ENCODE measurements around the gene NME9.

NME9 gene

DNA sequence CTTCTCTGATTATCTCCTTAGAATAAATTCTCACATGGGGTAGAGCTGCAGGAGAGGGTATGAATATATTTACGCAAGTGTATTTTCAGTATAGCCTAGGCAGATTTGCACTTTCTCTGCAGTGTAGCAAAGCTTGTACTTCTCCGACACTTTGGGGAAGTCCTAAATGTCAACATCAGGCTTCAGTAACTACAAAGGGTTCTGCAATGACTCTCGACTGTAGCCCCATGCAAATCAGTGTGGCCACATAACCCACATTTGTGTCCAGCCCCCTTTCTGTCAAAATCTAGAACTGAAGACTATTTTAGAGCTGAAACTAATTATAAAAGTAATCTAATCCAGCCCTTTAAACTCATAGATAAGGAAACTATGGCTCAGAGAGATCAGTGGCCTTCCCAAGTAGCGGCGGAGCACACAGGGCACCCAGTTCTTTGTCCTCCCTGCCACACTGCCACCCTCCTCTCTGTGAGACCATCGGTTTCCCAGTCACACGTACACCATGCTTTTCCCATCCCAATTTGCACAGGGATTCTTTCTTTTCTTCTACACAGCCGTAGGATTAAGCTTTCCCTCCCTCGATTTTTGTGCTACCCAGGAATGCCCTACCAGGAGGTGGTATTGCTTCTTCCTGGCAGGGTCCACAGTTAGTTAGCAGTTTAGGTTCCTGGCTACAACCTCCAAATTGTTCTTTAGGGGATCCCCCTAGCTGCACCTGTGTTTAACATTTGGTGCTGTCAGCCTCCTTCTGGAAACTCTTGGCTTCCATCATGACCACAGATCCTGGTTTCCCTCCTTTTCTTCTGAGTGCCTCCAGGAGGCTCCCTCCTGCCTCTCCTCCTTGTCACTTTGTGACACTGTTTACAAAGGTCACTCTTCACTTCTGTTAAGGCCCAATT lies 41.7 kb upstream of the NME9 start:
- no peak overlapping the region for H3K9ac ChIP-seq (ENCODE audit: low read length in 2 of 2)
- H3K27me3 ChIP-seq (ENCODE audit: control insufficient read depth in 1 of 2, insufficient read depth in 2 of 2, low read length in 2 of 2): no peaks in the 10 kb centered on the region
- peaks cover 0 to 3% of the 10 kb centered on the region in 2 donors for H3K36me3 ChIP-seq (ENCODE audit: control insufficient read depth in 2 of 2, insufficient read depth in 2 of 2, low read length in 2 of 2)
- no peaks in the 10 kb centered on the region for H3K9me3 ChIP-seq (ENCODE audit: control insufficient read depth in 2 of 2, low read length in 2 of 2)
- peaks cover 8% of the 10 kb centered on the region for H3K4me1 ChIP-seq (ENCODE audit: control insufficient read depth, insufficient read depth, low read length)
- H3K27ac ChIP-seq (ENCODE audit: low read length): no peak overlapping the region
- no peak overlapping the region for H3K4me3 ChIP-seq (ENCODE audit: low read length in 2 of 2)

GRCh38 chr3:138370321-138370720 lies 40.7 kb upstream of the NME9 start:
- Histone ChIP-seq H3K4me3 (ENCODE audit: low read length in 2 of 2) (no peak overlapping the region), H3K4me1 (ENCODE audit: control insufficient read depth, insufficient read depth, low read length) (peaks cover 13% of the 10 kb centered on the region), H3K9me3 (ENCODE audit: control insufficient read depth in 2 of 2, low read length in 2 of 2) (no peaks in the 10 kb centered on the region), H3K9ac (ENCODE audit: low read length in 2 of 2) (no peak overlapping the region), H3K36me3 (ENCODE audit: control insufficient read depth in 2 of 2, insufficient read depth in 2 of 2, low read length in 2 of 2) (peaks cover 0 to 3% of the 10 kb centered on the region in 2 donors), H3K27me3 (ENCODE audit: control insufficient read depth in 1 of 2, insufficient read depth in 2 of 2, low read length in 2 of 2) (no peaks in the 10 kb centered on the region), H3K27ac (ENCODE audit: low read length) (no peak overlapping the region)

DNA sequence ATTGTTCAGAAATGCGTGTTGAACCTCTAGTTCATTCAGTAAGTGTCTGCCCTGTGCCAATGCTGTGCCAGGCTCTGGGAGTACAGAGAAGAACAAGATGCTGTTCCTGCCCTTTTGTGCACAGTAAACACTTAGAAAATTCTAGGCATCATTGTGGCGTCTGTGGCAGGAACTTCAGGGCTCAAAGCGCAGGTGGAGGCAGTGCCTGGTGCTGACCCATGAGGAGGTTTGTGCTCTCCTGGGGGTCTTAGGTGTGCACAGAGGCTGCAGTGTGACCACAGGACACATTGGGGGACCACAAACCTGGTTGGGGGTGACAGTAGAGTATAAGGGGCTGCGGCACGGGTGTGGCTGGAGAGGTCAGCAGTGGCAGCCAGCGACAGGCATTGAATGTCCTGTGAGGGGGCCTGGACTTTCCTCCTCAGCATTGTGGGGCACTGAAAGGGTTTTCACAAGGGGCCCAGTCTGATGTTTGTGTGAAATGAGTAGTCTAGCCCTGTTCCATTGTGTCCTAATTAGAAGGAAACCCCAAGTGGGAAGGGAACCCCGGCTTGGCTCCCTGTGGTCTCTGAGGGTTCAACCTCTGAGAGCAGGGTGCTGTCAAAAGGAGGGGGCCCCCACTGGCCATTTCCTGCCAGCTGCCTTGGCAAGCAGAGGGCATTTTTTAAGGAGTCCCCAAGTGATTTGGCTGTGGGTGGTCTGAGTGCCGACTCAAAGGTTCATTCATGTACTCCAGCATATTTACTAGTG lies 39.7 kb upstream of the NME9 start:
- Histone ChIP-seq H3K4me1 (ENCODE audit: control insufficient read depth, insufficient read depth, low read length) (peaks cover 14% of the 10 kb centered on the region), H3K9me3 (ENCODE audit: control insufficient read depth in 2 of 2, low read length in 2 of 2) (no peaks in the 10 kb centered on the region), H3K9ac (ENCODE audit: low read length in 2 of 2) (no peak overlapping the region), H3K36me3 (ENCODE audit: control insufficient read depth in 2 of 2, insufficient read depth in 2 of 2, low read length in 2 of 2) (peaks cover 0 to under 1% of the 10 kb centered on the region in 2 donors), H3K27ac (ENCODE audit: low read length) (no peak overlapping the region), H3K4me3 (ENCODE audit: low read length in 2 of 2) (no peak overlapping the region), H3K27me3 (ENCODE audit: control insufficient read depth in 1 of 2, insufficient read depth in 2 of 2, low read length in 2 of 2) (no peaks in the 10 kb centered on the region)

DNA sequence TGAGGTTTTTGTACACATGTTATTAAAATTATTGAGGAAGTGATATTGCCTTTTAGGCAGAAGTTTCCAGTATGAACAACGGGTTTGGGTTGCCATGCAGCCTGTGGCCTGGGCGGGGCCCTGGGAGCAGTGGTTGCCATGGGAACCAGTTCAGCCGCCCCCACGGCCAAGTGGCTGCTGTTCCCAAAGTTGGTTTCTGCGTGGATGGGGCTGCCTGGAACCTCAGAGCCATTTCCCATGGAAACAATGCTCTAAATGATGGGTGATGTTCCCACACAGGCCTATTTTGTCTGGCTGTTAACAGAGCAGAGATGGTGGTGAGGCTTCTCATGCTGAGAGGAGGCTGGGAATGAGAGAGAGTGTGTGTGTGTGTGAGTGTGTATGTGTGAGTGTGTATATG lies 38.3 kb upstream of the NME9 start:
- H3K9me3 ChIP-seq (ENCODE audit: control insufficient read depth in 2 of 2, low read length in 2 of 2): no peaks in the 10 kb centered on the region
- peaks cover 14% of the 10 kb centered on the region for H3K4me1 ChIP-seq (ENCODE audit: control insufficient read depth, insufficient read depth, low read length)
- no peak overlapping the region for H3K9ac ChIP-seq (ENCODE audit: low read length in 2 of 2)
- H3K27me3 ChIP-seq (ENCODE audit: control insufficient read depth in 1 of 2, insufficient read depth in 2 of 2, low read length in 2 of 2): no peaks in the 10 kb centered on the region
- H3K36me3 ChIP-seq (ENCODE audit: control insufficient read depth in 2 of 2, insufficient read depth in 2 of 2, low read length in 2 of 2): no peaks in the 10 kb centered on the region
- no peak overlapping the region for H3K4me3 ChIP-seq (ENCODE audit: low read length in 2 of 2)
- no peak overlapping the region for H3K27ac ChIP-seq (ENCODE audit: low read length)

- Histone ChIP-seq H3K9ac (ENCODE audit: low read length in 2 of 2) (no peak overlapping the region), H3K4me1 (ENCODE audit: control insufficient read depth, insufficient read depth, low read length) (peaks cover 14% of the 10 kb centered on the region), H3K27ac (ENCODE audit: low read length) (no peak overlapping the region), H3K27me3 (ENCODE audit: control insufficient read depth in 1 of 2, insufficient read depth in 2 of 2, low read length in 2 of 2) (no peaks in the 10 kb centered on the region), H3K4me3 (ENCODE audit: low read length in 2 of 2) (no peak overlapping the region), H3K9me3 (ENCODE audit: control insufficient read depth in 2 of 2, low read length in 2 of 2) (no peaks in the 10 kb centered on the region), H3K36me3 (ENCODE audit: control insufficient read depth in 2 of 2, insufficient read depth in 2 of 2, low read length in 2 of 2) (no peaks in the 10 kb centered on the region)
Observed at GRCh38 chr3:138367326-138367850, 37.7 kb upstream of the NME9 start.

- no peak overlapping the region for H3K27ac ChIP-seq (ENCODE audit: low read length)
- no peaks in the 10 kb centered on the region for H3K9me3 ChIP-seq (ENCODE audit: control insufficient read depth in 2 of 2, low read length in 2 of 2)
- H3K4me3 ChIP-seq (ENCODE audit: low read length in 2 of 2): no peak overlapping the region
- H3K4me1 ChIP-seq (ENCODE audit: control insufficient read depth, insufficient read depth, low read length): peaks cover 14% of the 10 kb centered on the region
- H3K27me3 ChIP-seq (ENCODE audit: control insufficient read depth in 1 of 2, insufficient read depth in 2 of 2, low read length in 2 of 2): no peaks in the 10 kb centered on the region
- H3K36me3 ChIP-seq (ENCODE audit: control insufficient read depth in 2 of 2, insufficient read depth in 2 of 2, low read length in 2 of 2): no peaks in the 10 kb centered on the region
- no peak overlapping the region for H3K9ac ChIP-seq (ENCODE audit: low read length in 2 of 2)
Observed at GRCh38 chr3:138366006-138366759, 36.5 kb upstream of the NME9 start.

DNA sequence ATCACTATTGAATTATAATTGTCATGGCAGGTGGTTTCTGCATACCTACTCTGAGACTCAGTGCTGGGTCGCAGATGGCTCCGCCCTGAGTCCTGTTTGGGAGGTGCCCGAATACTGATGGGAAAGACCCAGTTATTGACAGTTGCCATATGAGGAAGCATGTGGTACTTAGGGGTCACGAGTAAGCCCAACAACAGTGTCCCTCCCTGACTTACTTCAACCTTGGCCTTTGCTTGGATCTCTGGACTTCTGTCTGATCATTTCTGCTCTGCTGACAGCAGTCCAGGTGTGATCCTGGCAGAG lies 35.6 kb upstream of the NME9 start:
- no peak overlapping the region for H3K27ac ChIP-seq (ENCODE audit: low read length)
- no peak overlapping the region for H3K9ac ChIP-seq (ENCODE audit: low read length in 2 of 2)
- H3K4me1 ChIP-seq (ENCODE audit: control insufficient read depth, insufficient read depth, low read length): peaks cover 22% of the 10 kb centered on the region
- no peaks in the 10 kb centered on the region for H3K9me3 ChIP-seq (ENCODE audit: control insufficient read depth in 2 of 2, low read length in 2 of 2)
- H3K36me3 ChIP-seq (ENCODE audit: control insufficient read depth in 2 of 2, insufficient read depth in 2 of 2, low read length in 2 of 2): no peaks in the 10 kb centered on the region
- H3K4me3 ChIP-seq (ENCODE audit: low read length in 2 of 2): no peak overlapping the region
- no peaks in the 10 kb centered on the region for H3K27me3 ChIP-seq (ENCODE audit: control insufficient read depth in 1 of 2, insufficient read depth in 2 of 2, low read length in 2 of 2)

DNA sequence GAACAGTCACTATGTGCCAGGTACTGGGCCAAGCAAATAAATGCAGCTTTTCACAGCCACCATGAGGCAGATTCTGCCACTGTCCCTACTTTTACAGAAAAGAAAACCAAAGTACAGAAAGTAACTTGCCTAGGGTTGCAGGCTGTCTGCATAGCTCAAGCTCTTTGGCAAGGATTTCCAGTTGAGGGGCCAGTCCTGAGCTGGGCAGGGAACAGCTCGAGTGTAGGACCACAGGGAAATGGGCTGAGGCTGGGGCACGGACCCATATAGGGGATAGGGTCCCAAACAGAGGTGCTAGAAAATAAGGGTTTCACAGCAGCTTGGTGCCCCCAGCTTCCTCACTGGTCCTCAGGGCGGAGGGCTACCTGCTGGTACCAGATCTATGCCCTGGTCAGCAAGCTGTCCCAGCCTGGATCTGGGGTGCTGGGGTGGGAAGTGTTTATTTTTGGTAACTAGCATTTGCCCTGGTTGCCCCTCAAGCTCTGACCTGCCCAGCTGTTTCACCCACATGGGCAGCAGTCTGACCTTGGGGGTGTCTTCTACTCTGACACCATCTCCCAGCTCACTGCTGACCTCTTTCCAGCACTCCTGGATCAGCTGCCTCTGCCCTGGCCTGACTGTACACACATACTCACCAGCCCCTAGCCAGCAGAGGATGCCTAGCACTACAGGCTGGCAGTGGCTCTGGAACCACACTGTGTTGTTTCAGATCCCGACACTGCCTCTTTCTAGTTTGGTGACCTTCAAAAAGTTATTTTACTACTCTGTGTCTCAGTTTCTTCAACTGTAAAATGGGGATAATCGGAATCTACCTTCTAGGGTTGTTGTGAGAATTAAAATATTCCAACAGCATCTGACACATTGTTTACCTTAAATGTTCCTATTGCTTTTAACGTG lies 35.0 kb upstream of the NME9 start:
- Histone ChIP-seq H3K9me3 (ENCODE audit: control insufficient read depth in 2 of 2, low read length in 2 of 2) (no peaks in the 10 kb centered on the region), H3K4me1 (ENCODE audit: control insufficient read depth, insufficient read depth, low read length) (peaks cover 25% of the 10 kb centered on the region), H3K9ac (ENCODE audit: low read length in 2 of 2) (no peak overlapping the region), H3K36me3 (ENCODE audit: control insufficient read depth in 2 of 2, insufficient read depth in 2 of 2, low read length in 2 of 2) (no peaks in the 10 kb centered on the region), H3K27me3 (ENCODE audit: control insufficient read depth in 1 of 2, insufficient read depth in 2 of 2, low read length in 2 of 2) (no peaks in the 10 kb centered on the region), H3K4me3 (ENCODE audit: low read length in 2 of 2) (no peak overlapping the region), H3K27ac (ENCODE audit: low read length) (no peak overlapping the region)

DNA sequence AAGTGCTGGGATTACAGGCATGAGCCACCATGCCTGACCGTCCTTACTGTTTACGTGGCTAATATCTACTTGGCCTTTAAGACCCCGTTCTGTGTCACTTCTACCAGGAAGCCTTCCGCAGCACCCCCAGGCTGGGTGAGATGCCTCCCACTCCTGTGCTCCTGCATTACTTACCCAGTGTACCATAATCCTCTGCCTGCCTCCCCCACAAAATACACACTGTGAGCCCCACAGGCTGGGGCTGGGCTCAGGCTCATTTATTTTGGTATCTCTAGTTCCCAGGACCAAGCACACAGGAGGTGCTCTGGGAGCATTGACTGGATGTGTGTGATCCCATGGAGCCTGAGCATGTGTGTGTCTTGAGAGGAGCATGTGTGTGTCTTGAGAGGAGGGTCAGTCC lies 33.7 kb upstream of the NME9 start:
- peaks cover 35% of the 10 kb centered on the region for H3K4me1 ChIP-seq (ENCODE audit: control insufficient read depth, insufficient read depth, low read length)
- H3K4me3 ChIP-seq (ENCODE audit: low read length in 2 of 2): no peak overlapping the region
- no peaks in the 10 kb centered on the region for H3K36me3 ChIP-seq (ENCODE audit: control insufficient read depth in 2 of 2, insufficient read depth in 2 of 2, low read length in 2 of 2)
- H3K9ac ChIP-seq (ENCODE audit: low read length in 2 of 2): no peak overlapping the region
- no peaks in the 10 kb centered on the region for H3K9me3 ChIP-seq (ENCODE audit: control insufficient read depth in 2 of 2, low read length in 2 of 2)
- no peaks in the 10 kb centered on the region for H3K27me3 ChIP-seq (ENCODE audit: control insufficient read depth in 1 of 2, insufficient read depth in 2 of 2, low read length in 2 of 2)
- H3K27ac ChIP-seq (ENCODE audit: low read length): no peak overlapping the region

GRCh38 chr3:138362538-138362937 lies 32.9 kb upstream of the NME9 start:
- no peaks in the 10 kb centered on the region for H3K36me3 ChIP-seq (ENCODE audit: control insufficient read depth in 2 of 2, insufficient read depth in 2 of 2, low read length in 2 of 2)
- H3K9ac ChIP-seq (ENCODE audit: low read length in 2 of 2): no peak overlapping the region
- H3K27ac ChIP-seq (ENCODE audit: low read length): no peak overlapping the region
- no peaks in the 10 kb centered on the region for H3K27me3 ChIP-seq (ENCODE audit: control insufficient read depth in 1 of 2, insufficient read depth in 2 of 2, low read length in 2 of 2)
- H3K4me1 ChIP-seq (ENCODE audit: control insufficient read depth, insufficient read depth, low read length): peaks cover 36% of the 10 kb centered on the region
- no peak overlapping the region for H3K4me3 ChIP-seq (ENCODE audit: low read length in 2 of 2)
- no peaks in the 10 kb centered on the region for H3K9me3 ChIP-seq (ENCODE audit: control insufficient read depth in 2 of 2, low read length in 2 of 2)
